Lung (tissue), 12 donors: ENCODE results near the gene VAPB. TPM values are rescaled to one million over a fixed set of nuclear protein-coding genes. Genes with fewer than 3 reads are reported as not detected.

ENCODE experiments used
- ATAC-seq: fragments of 200-7000 bp; cut with Tn5 transposase; one replicate; pipeline ENCODE4 v1.9.1; 2020; ENCODE audit warnings: moderate number of reproducible peaks; ENCODE audit not compliant: insufficient read depth, low FRiP score
- DNase-seq, 3 donors: peaks; one replicate each; pipeline ENCODE4 v3.0.0-alpha.2; 2013 to 2017
- H3K27ac ChIP-seq, 2 donors: one replicate each; pipeline ENCODE4 v1.5.1; 2013; ENCODE audit warnings: mild to moderate bottlenecking in 2 of 2, moderate library complexity in 2 of 2, control low read depth in 1 of 2, inconsistent platforms in 1 of 2, low read depth in 1 of 2, low read length in 1 of 2
- H3K27me3 ChIP-seq, 3 donors: one replicate each; pipeline ENCODE4 v1.5.1; 2013; ENCODE audit warnings: low read length in 2 of 3; ENCODE audit not compliant: control insufficient read depth in 3 of 3, insufficient read depth in 3 of 3
- H3K36me3 ChIP-seq, 4 donors: one replicate each; pipeline ENCODE4 v1.5.1; 2013; ENCODE audit warnings: low read length in 4 of 4, mild to moderate bottlenecking in 1 of 4, moderate library complexity in 1 of 4; ENCODE audit not compliant: control insufficient read depth in 4 of 4, insufficient read depth in 4 of 4
- H3K4me1 ChIP-seq, 5 donors: one replicate each; pipeline ENCODE4 v1.5.1; 2013; ENCODE audit warnings: low read length in 5 of 5, mild to moderate bottlenecking in 2 of 5, moderate library complexity in 1 of 5; ENCODE audit not compliant: control insufficient read depth in 5 of 5, insufficient read depth in 5 of 5
- H3K4me3 ChIP-seq: one replicate; pipeline ENCODE4 v1.5.1; 2013; ENCODE audit warnings: mild to moderate bottlenecking, control low read depth, moderate library complexity
- H3K9ac ChIP-seq, 2 donors: one replicate each; pipeline ENCODE4 v1.5.1; 2013; ENCODE audit warnings: low read length in 2 of 2, control low read depth in 1 of 2; ENCODE audit not compliant: insufficient read depth in 1 of 2
- H3K9me3 ChIP-seq, 4 donors: one replicate each; pipeline ENCODE4 v1.5.1; 2013; ENCODE audit warnings: low read length in 3 of 4, mild to moderate bottlenecking in 1 of 4, moderate library complexity in 1 of 4; ENCODE audit not compliant: control insufficient read depth in 4 of 4, insufficient read depth in 3 of 4
- CTCF ChIP-seq: IDR thresholded peaks from 2 replicates; pipeline ENCODE4 v1.5.1; 2012; ENCODE audit warnings: mild to moderate bottlenecking; ENCODE audit errors: control extremely low read depth, extremely low read depth
- WGBS, 2 donors: extraction: QIAGEN DNeasy Blood & Tissue Kit; methylation state at CpG; one replicate each; pipeline ENCODE4 v1.1.7; 2013; 5-methylcytosine and 5-hydroxymethylcytosine counted together
- polyA plus RNA-seq, 2 donors: library from polyadenylated mRNA; stranded (reverse); fragments of 200-250 nt; gene quantifications; one replicate each; pipeline ENCODE4 v1.2.1, GENCODE V29; 2013
- total RNA-seq, 2 donors: library from RNA; depleted of rRNA in 1 of 2; stranded (reverse); fragments of >200 nt in 1 of 2; gene quantifications; one replicate each; pipeline ENCODE4 v1.2.1, GENCODE V29; 2014 to 2021
- donor health status: control.
- donor health status: control.
- donor health status: Bipolar disorder and iron deficiency.
- donor health status: healthy.
- donor health status: DM: yes; HTN: yes; CAD: no.

Gene VAPB
- total and polyA plus RNA-seq, 4 donors: 21.3 to 44.7 (median 24.1) TPM

DNA sequence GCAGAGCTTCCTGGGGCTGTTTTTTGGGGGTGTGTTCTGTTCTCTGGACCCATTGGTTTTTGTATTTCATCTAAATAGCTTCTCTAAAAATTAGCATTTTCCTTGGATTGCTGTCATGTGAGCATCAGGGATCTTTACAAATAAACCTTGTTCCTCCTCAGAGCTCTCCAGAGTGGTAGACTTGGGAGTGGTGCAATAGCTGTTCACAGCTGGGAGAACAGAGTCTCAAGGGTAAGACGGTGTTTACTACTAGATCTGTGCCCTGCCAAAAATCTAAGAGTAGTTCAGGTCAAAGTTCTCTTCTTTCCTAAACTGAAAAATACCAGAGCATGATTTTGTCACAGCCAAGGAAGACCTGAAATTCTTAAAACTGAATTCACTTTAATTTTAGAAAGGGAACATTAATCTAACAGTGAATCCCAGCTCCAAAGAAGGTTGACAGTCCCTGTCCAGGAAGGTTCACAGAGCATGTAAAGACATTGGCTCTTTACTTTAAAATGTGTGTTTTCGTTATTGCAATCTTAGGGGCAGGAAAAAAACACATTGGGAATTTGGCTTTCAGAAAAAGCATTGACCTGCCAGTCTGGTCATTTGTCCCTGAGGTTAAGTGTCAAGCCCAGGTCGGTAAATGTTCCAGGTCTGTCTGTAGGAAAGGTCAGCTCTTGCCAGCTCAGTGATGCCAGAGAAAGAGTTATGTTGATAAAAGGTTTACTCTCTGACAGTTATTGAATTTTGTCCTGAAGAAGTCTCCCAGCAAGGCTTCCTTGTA lies 43.3 kb downstream of the VAPB start:
- Histone ChIP-seq H3K27ac (no peak overlapping the region), H3K27me3 (no peaks in the 10 kb centered on the region), H3K4me3 (no peak overlapping the region), H3K4me1 (peaks cover 0 to 17% (median 0%) of the 10 kb centered on the region in 5 donors), H3K36me3 (peaks cover 0 to 5% (median 2%) of the 10 kb centered on the region in 4 donors), H3K9me3 (no peaks in the 10 kb centered on the region), H3K9ac (no peak overlapping the region)
- 78 to 81% methylated on average over 3 of the region's 3 CpGs for WGBS, 2 donors
- TF ChIP-seq CTCF: no peak
- DNase-seq (peak in 1 of 3 donors; percentile 28), ATAC-seq (no peak)

DNA sequence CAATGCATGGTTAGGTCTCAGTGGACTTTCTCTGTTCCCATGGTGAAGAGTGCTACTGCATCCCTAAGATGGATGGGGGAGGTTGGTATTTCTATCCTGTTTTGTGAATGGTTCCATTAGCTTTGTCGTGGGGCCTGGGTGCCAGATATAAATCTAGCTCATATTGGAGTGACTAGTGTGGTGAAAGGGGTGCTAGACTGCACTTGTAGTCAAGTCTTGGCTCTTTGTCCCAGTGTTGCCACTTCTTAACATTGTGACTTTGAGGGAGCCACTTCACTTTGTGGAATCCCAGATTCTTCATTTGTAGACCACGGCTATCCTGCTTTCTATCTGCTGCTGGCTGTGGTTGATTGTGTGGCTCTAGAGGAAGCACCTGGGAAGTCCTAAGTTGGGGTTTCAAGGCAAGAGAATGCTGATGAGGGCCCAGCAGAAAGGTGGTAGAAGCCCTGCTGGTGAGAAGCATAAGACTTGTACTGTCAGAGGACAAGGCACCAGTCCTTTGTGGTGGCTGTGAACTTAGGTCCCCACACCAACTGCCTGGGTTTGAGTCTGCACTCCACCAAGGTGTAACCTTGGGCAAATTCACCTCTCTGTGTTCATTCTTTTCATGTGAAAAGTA lies 44.1 kb downstream of the VAPB start:
- peaks cover 0 to 17% (median 0%) of the 10 kb centered on the region in 5 donors for H3K4me1 ChIP-seq
- WGBS, 2 donors: 51 to 87% methylated on average over 2 of the region's 2 CpGs

GRCh38 chr20:58433759-58434158 lies 44.7 kb downstream of the VAPB start:
- Histone ChIP-seq H3K27ac (no peak overlapping the region), H3K27me3 (no peaks in the 10 kb centered on the region), H3K9ac (no peak overlapping the region), H3K36me3 (peaks cover 0 to 6% (median 3%) of the 10 kb centered on the region in 4 donors), H3K9me3 (no peaks in the 10 kb centered on the region), H3K4me1 (peaks cover 0 to 17% (median 0%) of the 10 kb centered on the region in 5 donors), H3K4me3 (no peak overlapping the region)
- DNase-seq: no peak
- 71 to 75% methylated on average over 1 of the region's 1 CpG for WGBS, 2 donors
- no peak for TF ChIP-seq CTCF
- peak; percentile 73 for ATAC-seq

More for the DNA sequence above, 44.1 kb downstream of the VAPB start:
- no peak overlapping the region for H3K27ac ChIP-seq
- no peaks in the 10 kb centered on the region for H3K27me3 ChIP-seq
- DNase-seq (no peak), ATAC-seq (no peak)
- H3K36me3 ChIP-seq: peaks cover 0 to 5% (median 3%) of the 10 kb centered on the region in 4 donors
- no peaks in the 10 kb centered on the region for H3K9me3 ChIP-seq
- no peak for TF ChIP-seq CTCF
- no peak overlapping the region for H3K4me3 ChIP-seq
- no peak overlapping the region for H3K9ac ChIP-seq
